MM.1S (cell line): ENCODE data around the gene DNPH1.

Source experiments
- CTCF ChIP-seq: fragments of 300-600 bp; sonication (generic); IDR thresholded peaks from 2 replicates; pipeline ENCODE4 v1.5.1; 2016; ENCODE audit warnings: antibody characterized with exemption, low read length, mixed read lengths
- EZH2 ChIP-seq: fragments of 300-600 bp; sonication (generic); optimal IDR thresholded peaks from 2 replicates; pipeline ENCODE3; 2017; ENCODE audit warnings: low read depth, mild to moderate bottlenecking, antibody characterized with exemption, low read length, mixed read lengths

- TF ChIP-seq CTCF (no peak), EZH2 (no peak)
These were observed 6.7 kb downstream of the DNPH1 start for GRCh38 chr6:43222418-43223059.
